Activated CD4-positive, alpha-beta T cell treated with anti-CD3 and anti-CD28 coated beads, Interleukin-2, amount 10 ng/mL, durations not matched to agents 7 days and 5 days (primary cell): ENCODE measurements around the gene TNK1. TPM values are rescaled to one million over a fixed set of nuclear protein-coding genes. Genes with fewer than 3 reads are reported as not detected.

ENCODE experiments used
- CTCF ChIA-PET: fragments of 350-600 bp; sonication (Branson Sonifier 250); formaldehyde crosslinking; loops from one replicate; lab custom pipeline; 2021; ENCODE audit warnings: antibody characterized with exemption; lab: Charles Lee
- POLR2A ChIA-PET: fragments of 350-600 bp; sonication (Branson Sonifier 250); formaldehyde crosslinking; loops from one replicate; lab custom pipeline; 2021; ENCODE audit warnings: antibody characterized with exemption; lab: Charles Lee
- DNase-seq: peaks from one replicate; pipeline ENCODE4 v3.0.0-alpha.2; 2020
- H3K27ac Mint-ChIP-seq: one replicate; pipeline ENCODE4 v1.8.0; 2021; ENCODE audit warnings: mild to moderate bottlenecking, moderate library complexity, mixed read lengths
- H3K27me3 Mint-ChIP-seq: one replicate; pipeline ENCODE4 v1.8.0; 2021; ENCODE audit warnings: mixed read lengths
- H3K36me3 Mint-ChIP-seq: one replicate; pipeline ENCODE4 v1.8.0; 2021; ENCODE audit warnings: low read depth, mixed read lengths
- H3K4me1 Mint-ChIP-seq: one replicate; pipeline ENCODE4 v1.8.0; 2021; ENCODE audit warnings: mixed read lengths
- H3K4me3 Mint-ChIP-seq: one replicate; pipeline ENCODE4 v1.8.0; 2021; ENCODE audit warnings: mild to moderate bottlenecking, moderate library complexity, mixed read lengths
- H3K9me3 Mint-ChIP-seq: one replicate; pipeline ENCODE4 v1.8.0; 2021; ENCODE audit warnings: mixed read lengths
- total RNA-seq, 2 experiments: library from RNA; stranded (reverse); gene quantifications; one replicate each; pipeline ENCODE4 v1.2.3, GENCODE V29; 2021

TNK1 gene
- total RNA-seq, 2 experiments from 2014 or later, result 1.5 to 2.1 TPM

- ChIA-PET CTCF (interaction anchor here (0.5 to 4.2 kb wide), 38 partner anchors 9 to 252 kb away, joined by 3 to 45 read pairs (median 5); partner anchors contain the start of genes ACAP1, CHRNB1, FXR2 and KCTD11), POLR2A (interaction anchor here (0.6 to 1.6 kb wide), 5 partner anchors 16 to 250 kb away, joined by 3 to 4 read pairs (median 3); partner anchors contain the start of gene POLR2A)
- Mint-ChIP-seq H3K27ac (peak overlapping the region; percentile 97), H3K36me3 (peaks cover 24% of the 10 kb centered on the region), H3K9me3 (no peaks in the 10 kb centered on the region), H3K4me3 (peak overlapping the region; percentile 87), H3K27me3 (peaks cover 17% of the 10 kb centered on the region), H3K4me1 (peaks cover 43% of the 10 kb centered on the region)
- peak; percentile 71 for DNase-seq
Measured at GRCh38 chr17:7435676-7436555, 55.0 kb downstream of the TNK1 start.

- peak; percentile 81 for DNase-seq
- POLR2A ChIA-PET, result interaction anchor here (0.7 to 1.6 kb wide), 3 partner anchors 15 to 126 kb away, joined by 3 to 4 read pairs (median 3); partner anchors contain the start of gene POLR2A
Measured at GRCh38 chr17:7436556-7437368, 55.9 kb downstream of the TNK1 start.

GRCh38 chr17:7437369-7437863 is 56.5 kb downstream of the TNK1 start:
- POLR2A ChIA-PET, result no interaction called here
- no peak overlapping the region for H3K27ac Mint-ChIP-seq
- H3K27me3 Mint-ChIP-seq, result peaks cover 27% of the 10 kb centered on the region

More at GRCh38 chr17:7436556-7437368, 55.9 kb downstream of the TNK1 start:
- Mint-ChIP-seq H3K9me3 (no peaks in the 10 kb centered on the region), H3K4me3 (peak overlapping the region; percentile 87), H3K27me3 (peaks cover 23% of the 10 kb centered on the region), H3K27ac (peak overlapping the region; percentile 97), H3K36me3 (peaks cover 24% of the 10 kb centered on the region), H3K4me1 (peaks cover 43% of the 10 kb centered on the region)
- CTCF ChIA-PET, result interaction anchor here (0.6 to 4.2 kb wide), 51 partner anchors 8 to 198 kb away, joined by 3 to 45 read pairs (median 4); partner anchors contain the start of genes ACAP1, CD68, CHRNB1 and FXR2

GRCh38 chr17:7437950-7438614 is 57.2 kb downstream of the TNK1 start:
- Mint-ChIP-seq H3K9me3 (no peaks in the 10 kb centered on the region), H3K27me3 (peaks cover 29% of the 10 kb centered on the region), H3K4me3 (peak overlapping the region; percentile 69), H3K27ac (peak overlapping the region; percentile 80), H3K4me1 (peaks cover 43% of the 10 kb centered on the region), H3K36me3 (peaks cover 24% of the 10 kb centered on the region)
- peak; percentile 57 for DNase-seq
- ChIA-PET POLR2A (no interaction called here), CTCF (interaction anchor here (0.8 to 4.2 kb wide), 4 partner anchors 9 to 123 kb away, joined by 3 to 45 read pairs (median 13); partner anchors contain the start of genes KCTD11 and TMEM95)

More at GRCh38 chr17:7437369-7437863, 56.5 kb downstream of the TNK1 start:
- Mint-ChIP-seq H3K4me1 (peaks cover 43% of the 10 kb centered on the region), H3K36me3 (peaks cover 24% of the 10 kb centered on the region), H3K4me3 (peak overlapping the region; percentile 87), H3K9me3 (no peaks in the 10 kb centered on the region)
- DNase-seq, result no peak
- CTCF ChIA-PET, result interaction anchor here (0.7 to 4.2 kb wide), 39 partner anchors 7 to 198 kb away, joined by 3 to 45 read pairs (median 5); partner anchors contain the start of genes ACAP1, CD68, CHRNB1 and GABARAP

GRCh38 chr17:7438656-7439460 is 58.0 kb downstream of the TNK1 start:
- no peak for DNase-seq
- no peak overlapping the region for H3K27ac Mint-ChIP-seq
- POLR2A ChIA-PET, result no interaction called here
- peaks cover 43% of the 10 kb centered on the region for H3K4me1 Mint-ChIP-seq
- H3K9me3 Mint-ChIP-seq, result no peaks in the 10 kb centered on the region
- H3K36me3 Mint-ChIP-seq, result peaks cover 26% of the 10 kb centered on the region
- CTCF ChIA-PET, result interaction anchor here (0.8 to 1.4 kb wide), 4 partner anchors 8 to 122 kb away, joined by 3 to 4 read pairs (median 4); no protein-coding TSS in a partner anchor
- H3K27me3 Mint-ChIP-seq, result peaks cover 33% of the 10 kb centered on the region
- H3K4me3 Mint-ChIP-seq, result peak overlapping the region; percentile 69

Other genes starting within 250 kb of the TNK1 start
- gene ASGR1, start 201.7 kb upstream of the TNK1 start, total RNA-seq, result under 1 TPM; 0.29 to 0.62 TPM
- gene DLG4, start 161.3 kb upstream of the TNK1 start, total RNA-seq, result 1 to 10 TPM; 9.4 to 9.5 TPM
- gene ACADVL, start 161.2 kb upstream of the TNK1 start, total RNA-seq, result 100 to 1,000 TPM; 338 to 370 TPM
- gene DVL2, start 146.6 kb upstream of the TNK1 start, total RNA-seq, result 10 to 100 TPM; 53.2 TPM
- 10 to 100 TPM; 55.9 to 59.2 TPM for gene PHF23, start 141.6 kb upstream of the TNK1 start, total RNA-seq
- 100 to 1,000 TPM; 256 to 279 TPM for gene GABARAP, start 138.6 kb upstream of the TNK1 start, total RNA-seq
- gene CTDNEP1, start 129.4 kb upstream of the TNK1 start, total RNA-seq, result 100 to 1,000 TPM; 168 to 183 TPM
- gene ELP5, start 128.9 kb upstream of the TNK1 start, total RNA-seq, result 10 to 100 TPM; 41.7 to 42.4 TPM
- under 1 TPM in 1 of 2 experiments, not detected in 1; 0.29 TPM for gene CLDN7, start 118.6 kb upstream of the TNK1 start, total RNA-seq
- gene SLC2A4, start 99.4 kb upstream of the TNK1 start, total RNA-seq, result not detected
- gene YBX2, start 86.5 kb upstream of the TNK1 start, total RNA-seq, result under 1 TPM; 0.55 to 0.83 TPM
- gene EIF5A, start 73.5 kb upstream of the TNK1 start, total RNA-seq, result 100 to 1,000 TPM; 470 to 502 TPM
- 100 to 1,000 TPM in 1 of 2 experiments, 10 to 100 TPM in 1; 85.9 to 105 TPM for gene GPS2, start 65.7 kb upstream of the TNK1 start, total RNA-seq
- 10 to 100 TPM; 34.7 to 38.1 TPM for gene NEURL4, start 51.8 kb upstream of the TNK1 start, total RNA-seq
- gene ACAP1, start 44.6 kb upstream of the TNK1 start, total RNA-seq, result 100 to 1,000 TPM; 727 to 775 TPM
- gene KCTD11, start 28.9 kb upstream of the TNK1 start, total RNA-seq, result 10 to 100 TPM; 11.2 to 12.5 TPM
- gene TMEM95, start 25.9 kb upstream of the TNK1 start, total RNA-seq, result under 1 TPM in 1 of 2 experiments, not detected in 1; 0.23 TPM
- gene PLSCR3, start 13.4 kb downstream of the TNK1 start, total RNA-seq, result 100 to 1,000 TPM; 151 to 161 TPM
- 10 to 100 TPM; 47.2 to 48.3 TPM for gene TMEM256, start 23.0 kb downstream of the TNK1 start, total RNA-seq
- gene NLGN2, start 26.8 kb downstream of the TNK1 start, total RNA-seq, result 1 to 10 TPM in 1 of 2 experiments, under 1 TPM in 1; 0.89 to 1.4 TPM
- gene SPEM1, start 39.2 kb downstream of the TNK1 start, total RNA-seq, result not detected
- not detected for gene SPEM2, start 44.5 kb downstream of the TNK1 start, total RNA-seq
- not detected for gene SPEM3, start 47.8 kb downstream of the TNK1 start, total RNA-seq
- gene TMEM102, start 54.3 kb downstream of the TNK1 start, total RNA-seq, result 10 to 100 TPM; 16.7 to 18.1 TPM
- gene FGF11, start 58.4 kb downstream of the TNK1 start, total RNA-seq, result 1 to 10 TPM; 6.8 to 9.4 TPM
- gene CHRNB1, start 64.0 kb downstream of the TNK1 start, total RNA-seq, result 10 to 100 TPM; 18.8 to 19.2 TPM
- gene ZBTB4, start 98.5 kb downstream of the TNK1 start, total RNA-seq, result 10 to 100 TPM; 25.8 to 28.4 TPM
- not detected for gene SLC35G6, start 100.4 kb downstream of the TNK1 start, total RNA-seq
- gene POLR2A, start 103.3 kb downstream of the TNK1 start, total RNA-seq, result 100 to 1,000 TPM; 175 to 201 TPM
- 10 to 100 TPM; 79.6 to 82.5 TPM for gene TNFSF12, start 168.0 kb downstream of the TNK1 start, total RNA-seq
- gene TNFSF13, start 177.7 kb downstream of the TNK1 start, total RNA-seq, result 1 to 10 TPM; 3.8 to 4.0 TPM
- gene SENP3, start 180.8 kb downstream of the TNK1 start, total RNA-seq, result 10 to 100 TPM; 51.8 to 53.0 TPM
- gene CD68, start 198.5 kb downstream of the TNK1 start, total RNA-seq, result 1 to 10 TPM; 3.8 to 4.4 TPM
- gene MPDU1, start 202.8 kb downstream of the TNK1 start, total RNA-seq, result 10 to 100 TPM; 62.3 to 81.7 TPM
- gene SOX15, start 209.0 kb downstream of the TNK1 start, total RNA-seq, result under 1 TPM; 0.57 to 0.71 TPM
- gene FXR2, start 233.8 kb downstream of the TNK1 start, total RNA-seq, result 10 to 100 TPM; 27.5 to 28.8 TPM
- gene SAT2, start 246.7 kb downstream of the TNK1 start, total RNA-seq, result 10 to 100 TPM; 18.5 to 23.6 TPM
- not detected for gene SHBG, start 249.0 kb downstream of the TNK1 start, total RNA-seq